Loucy (cell line): Measurements from ENCODE around the gene PCBP3.

Source experiments
- CTCF ChIP-seq: fragments of 200-600 bp; sonication (generic); conservative IDR thresholded peaks from 2 replicates; pipeline ENCODE4 v1.5.1; 2014; ENCODE audit warnings: mild to moderate bottlenecking, antibody characterized with exemption, low read length
- EZH2phosphoT487 ChIP-seq: fragments of 200-600 bp; IDR thresholded peaks from 2 replicates; pipeline ENCODE4 v1.6.1; 2018; ENCODE audit warnings: antibody characterized with exemption, mild to moderate bottlenecking, moderate library complexity, borderline replicate concordance

- TF ChIP-seq CTCF (no peak), EZH2phosphoT487 (no peak)
These were observed 191.3 kb downstream of the PCBP3 start for GRCh38 chr21:45834821-45835293.
